ENCODE results near the gene DYSF.

Gene DYSF

GRCh38 chr2:71500426-71501079 lies 47.2 kb downstream of the DYSF start:
- no peak for DNase-seq

- DNase-seq, result no peak
Measured at GRCh38 chr2:71502941-71503738, 49.8 kb downstream of the DYSF start.

- DNase-seq, result no peak
Measured at GRCh38 chr2:71503837-71504236, 50.5 kb downstream of the DYSF start.

GRCh38 chr2:71504611-71505010 lies 51.2 kb downstream of the DYSF start:
- DNase-seq, result no peak

- peak in 4 of 56 donors; percentile 1 to 8 (median 2) for DNase-seq
Measured at GRCh38 chr2:71505086-71505769, 51.9 kb downstream of the DYSF start.

GRCh38 chr2:71505770-71506140 lies 52.4 kb downstream of the DYSF start:
- no peak for DNase-seq

GRCh38 chr2:71506222-71507153 lies 53.1 kb downstream of the DYSF start:
- DNase-seq, result no peak

- no peak for DNase-seq
Measured at GRCh38 chr2:71507476-71507875, 54.1 kb downstream of the DYSF start.

- peak in 47 of 56 donors; percentile 3 to 77 (median 30) for DNase-seq
Measured at GRCh38 chr2:71510196-71510807, 56.9 kb downstream of the DYSF start.

GRCh38 chr2:71510938-71511337 lies 57.6 kb downstream of the DYSF start:
- no peak for DNase-seq

GRCh38 chr2:71511776-71512175 lies 58.4 kb downstream of the DYSF start:
- no peak for DNase-seq

GRCh38 chr2:71512386-71512785 lies 59.0 kb downstream of the DYSF start:
- DNase-seq, result no peak

GRCh38 chr2:71513096-71513495 lies 59.7 kb downstream of the DYSF start:
- DNase-seq, result no peak

- DNase-seq, result no peak
Measured at GRCh38 chr2:71513721-71514120, 60.4 kb downstream of the DYSF start.

GRCh38 chr2:71516253-71516888 lies 63.0 kb downstream of the DYSF start:
- DNase-seq, result no peak

- DNase-seq, result no peak
Measured at GRCh38 chr2:71517851-71518250, 64.5 kb downstream of the DYSF start.

- DNase-seq, result no peak
Measured at GRCh38 chr2:71521436-71521950, 68.1 kb downstream of the DYSF start.

GRCh38 chr2:71524476-71524875 lies 71.1 kb downstream of the DYSF start:
- no peak for DNase-seq

GRCh38 chr2:71526141-71526540 lies 72.8 kb downstream of the DYSF start:
- no peak for DNase-seq

GRCh38 chr2:71526975-71527374 lies 73.6 kb downstream of the DYSF start:
- DNase-seq, result no peak

All from amygdala (tissue), 56 donors.